DND-41 (cell line): ENCODE measurements around the gene UCKL1.

ENCODE experiments used
- ATAC-seq: fragments of 200-7000 bp; cut with Tn5 transposase; 3 replicates; pipeline ENCODE4 v1.9.1; 2021; ENCODE audit warnings: low read depth; ENCODE audit not compliant: insufficient read depth
- DNase-seq: peaks from one replicate; pipeline ENCODE4 v3.0.0-alpha.2; 2020
- H2AFZ ChIP-seq: 2 replicates; pipeline ENCODE4 v1.6.0; 2012; ENCODE audit warnings: low read depth, low read length
- H3K27ac ChIP-seq: 2 replicates; pipeline ENCODE4 v1.5.1; 2012; ENCODE audit warnings: low read length, inconsistent platforms
- H3K27me3 ChIP-seq: fragments of 200-600 bp; sonication (generic); 2 replicates; pipeline ENCODE4 v1.6.0; 2012; ENCODE audit warnings: low read length, mild to moderate bottlenecking, inconsistent platforms; ENCODE audit not compliant: insufficient read depth, poor library complexity
- H3K36me3 ChIP-seq: 2 replicates; pipeline ENCODE4 v1.5.1; 2012; ENCODE audit warnings: low read length, inconsistent platforms; ENCODE audit not compliant: insufficient read depth
- H3K4me1 ChIP-seq: 2 replicates; pipeline ENCODE4 v1.5.1; 2012; ENCODE audit warnings: mild to moderate bottlenecking, low read length; ENCODE audit not compliant: insufficient read depth
- H3K4me2 ChIP-seq: 2 replicates; pipeline ENCODE4 v1.6.0; 2012; ENCODE audit warnings: mild to moderate bottlenecking, moderate library complexity, low read length, inconsistent platforms; ENCODE audit not compliant: insufficient read depth
- H3K4me3 ChIP-seq, 2 experiments: fragments of 200-600 bp in 1 of 2; shearing (Covaris generic) in 1 of 2; 2 replicates each; pipeline ENCODE4 v1.5.1; 2012 to 2016; ENCODE audit warnings: inconsistent platforms in 2 of 2, low read length in 2 of 2, mild to moderate bottlenecking in 2 of 2, low read depth in 1 of 2, moderate library complexity in 1 of 2
- H3K79me2 ChIP-seq: 2 replicates; pipeline ENCODE4 v1.6.0; 2012; ENCODE audit warnings: low read length, inconsistent platforms; ENCODE audit not compliant: insufficient read depth
- H3K9ac ChIP-seq: 2 replicates; pipeline ENCODE4 v1.6.0; 2012; ENCODE audit warnings: low read depth, mild to moderate bottlenecking, inconsistent platforms, low read length, moderate library complexity
- H3K9me3 ChIP-seq: 2 replicates; pipeline ENCODE4 v1.5.1; 2012; ENCODE audit warnings: low read length, moderate library complexity, mild to moderate bottlenecking, inconsistent platforms; ENCODE audit not compliant: insufficient read depth, severe bottlenecking
- H4K20me1 ChIP-seq: 2 replicates; pipeline ENCODE4 v1.6.0; 2012; ENCODE audit warnings: low read length; ENCODE audit not compliant: insufficient read depth
- EZH2 ChIP-seq: IDR thresholded peaks from 3 replicates; pipeline ENCODE4 v1.6.1; 2012; ENCODE audit warnings: borderline replicate concordance, low read depth, mild to moderate bottlenecking, moderate library complexity, low read length, inconsistent platforms; ENCODE audit not compliant: severe bottlenecking
- TF ChIP-seq, protein P1 (sequence below): IDR thresholded peaks from 2 replicates; pipeline ENCODE4 v1.5.1; 2012; ENCODE audit warnings: borderline replicate concordance, low read length, moderate library complexity, mild to moderate bottlenecking; ENCODE audit not compliant: poor library complexity, severe bottlenecking; ENCODE audit errors: extremely low read depth

Gene UCKL1

DNA sequence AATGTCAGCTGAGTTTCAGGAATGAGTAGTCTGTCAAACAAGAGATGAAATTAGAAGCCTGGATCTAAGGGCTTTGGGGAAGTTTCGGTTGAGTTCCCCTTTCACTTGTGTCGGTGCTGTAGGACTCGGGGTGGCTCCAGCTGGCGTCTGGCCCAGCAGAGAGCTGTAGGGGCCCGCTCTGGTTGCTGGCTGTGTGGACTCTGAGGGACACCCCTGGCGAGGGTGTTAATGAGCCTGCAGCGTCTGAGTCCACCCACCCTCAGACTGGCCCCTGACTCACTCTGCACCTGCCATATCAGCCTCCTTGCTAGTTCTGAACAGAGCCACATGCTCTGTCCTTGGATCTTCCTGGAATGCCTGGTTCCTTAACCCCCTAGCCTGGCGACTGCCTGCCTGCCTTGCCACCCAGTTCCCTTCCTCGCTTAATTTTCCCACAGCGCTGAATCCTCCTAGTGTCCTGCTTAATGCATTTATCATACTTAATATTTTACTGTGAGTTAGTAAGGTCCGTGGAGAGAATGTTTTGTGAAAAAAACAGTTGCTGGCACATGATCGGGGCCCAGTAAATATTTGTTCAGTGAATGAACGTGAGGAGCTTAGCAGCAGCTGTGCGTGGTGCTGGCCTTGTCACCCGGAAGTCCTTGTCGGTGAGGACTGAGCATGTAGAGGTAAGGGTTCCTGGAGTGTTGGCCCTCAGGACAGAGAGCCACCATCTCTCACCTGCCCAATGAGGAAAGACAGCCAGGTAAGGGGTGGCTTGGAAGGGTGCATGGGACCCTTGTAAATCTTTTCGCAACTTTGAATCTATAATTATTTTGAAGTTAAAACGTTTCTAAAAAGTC lies 59.7 kb downstream of the UCKL1 start:
- Histone ChIP-seq H3K27me3 (no peaks in the 10 kb centered on the region), H4K20me1 (peaks cover 54% of the 10 kb centered on the region), H3K27ac (peak overlapping the region; percentile 62), H3K4me1 (peaks cover 30% of the 10 kb centered on the region), H3K36me3 (peaks cover 26% of the 10 kb centered on the region), H3K4me2 (peak overlapping the region; percentile 76), H3K79me2 (peaks cover 62% of the 10 kb centered on the region), H3K9ac (peak overlapping the region; percentile 76), H2AFZ (no peak overlapping the region), H3K4me3 (peak overlapping the region; percentile 51 to 60; a peak in 3 of 4 replicates), H3K9me3 (no peaks in the 10 kb centered on the region)
- peak; percentile 34 for ATAC-seq
- peak; percentile 28 for DNase-seq
- no peak for TF ChIP-seq EZH2
- TF ChIP-seq, protein P1, sequence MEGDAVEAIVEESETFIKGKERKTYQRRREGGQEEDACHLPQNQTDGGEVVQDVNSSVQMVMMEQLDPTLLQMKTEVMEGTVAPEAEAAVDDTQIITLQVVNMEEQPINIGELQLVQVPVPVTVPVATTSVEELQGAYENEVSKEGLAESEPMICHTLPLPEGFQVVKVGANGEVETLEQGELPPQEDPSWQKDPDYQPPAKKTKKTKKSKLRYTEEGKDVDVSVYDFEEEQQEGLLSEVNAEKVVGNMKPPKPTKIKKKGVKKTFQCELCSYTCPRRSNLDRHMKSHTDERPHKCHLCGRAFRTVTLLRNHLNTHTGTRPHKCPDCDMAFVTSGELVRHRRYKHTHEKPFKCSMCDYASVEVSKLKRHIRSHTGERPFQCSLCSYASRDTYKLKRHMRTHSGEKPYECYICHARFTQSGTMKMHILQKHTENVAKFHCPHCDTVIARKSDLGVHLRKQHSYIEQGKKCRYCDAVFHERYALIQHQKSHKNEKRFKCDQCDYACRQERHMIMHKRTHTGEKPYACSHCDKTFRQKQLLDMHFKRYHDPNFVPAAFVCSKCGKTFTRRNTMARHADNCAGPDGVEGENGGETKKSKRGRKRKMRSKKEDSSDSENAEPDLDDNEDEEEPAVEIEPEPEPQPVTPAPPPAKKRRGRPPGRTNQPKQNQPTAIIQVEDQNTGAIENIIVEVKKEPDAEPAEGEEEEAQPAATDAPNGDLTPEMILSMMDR: no peak

DNA sequence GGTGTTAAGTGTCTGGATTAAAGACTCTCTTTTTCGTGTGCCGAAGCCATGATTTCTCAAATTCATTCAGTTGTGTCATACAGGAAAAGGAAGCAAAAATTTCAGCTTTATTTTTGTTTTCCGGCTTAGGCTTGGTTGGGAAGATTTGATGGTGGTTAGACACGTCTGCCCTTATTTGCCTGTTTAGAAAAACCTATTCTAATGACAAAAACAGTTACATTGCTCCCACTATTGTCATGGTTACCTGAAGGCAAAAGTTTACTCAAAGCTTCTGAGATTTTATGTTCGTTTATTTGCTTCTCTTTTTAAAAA lies 60.3 kb downstream of the UCKL1 start:
- DNase-seq (no peak), ATAC-seq (no peak)
- Histone ChIP-seq H2AFZ (0 out of 2 replicates have a peak overlapping the region, but pooled peaks have one; percentile 1), H3K27ac (peak overlapping the region; percentile 62), H4K20me1 (peaks cover 54% of the 10 kb centered on the region), H3K4me3 (peak overlapping the region; percentile 51 to 60), H3K9ac (peak overlapping the region; percentile 76), H3K27me3 (no peaks in the 10 kb centered on the region), H3K9me3 (no peaks in the 10 kb centered on the region), H3K4me2 (peak overlapping the region; percentile 76), H3K4me1 (peaks cover 27% of the 10 kb centered on the region), H3K36me3 (peaks cover 27% of the 10 kb centered on the region), H3K79me2 (peaks cover 56% of the 10 kb centered on the region)
- no peak for TF ChIP-seq EZH2
- TF ChIP-seq, protein P1: no peak

DNA sequence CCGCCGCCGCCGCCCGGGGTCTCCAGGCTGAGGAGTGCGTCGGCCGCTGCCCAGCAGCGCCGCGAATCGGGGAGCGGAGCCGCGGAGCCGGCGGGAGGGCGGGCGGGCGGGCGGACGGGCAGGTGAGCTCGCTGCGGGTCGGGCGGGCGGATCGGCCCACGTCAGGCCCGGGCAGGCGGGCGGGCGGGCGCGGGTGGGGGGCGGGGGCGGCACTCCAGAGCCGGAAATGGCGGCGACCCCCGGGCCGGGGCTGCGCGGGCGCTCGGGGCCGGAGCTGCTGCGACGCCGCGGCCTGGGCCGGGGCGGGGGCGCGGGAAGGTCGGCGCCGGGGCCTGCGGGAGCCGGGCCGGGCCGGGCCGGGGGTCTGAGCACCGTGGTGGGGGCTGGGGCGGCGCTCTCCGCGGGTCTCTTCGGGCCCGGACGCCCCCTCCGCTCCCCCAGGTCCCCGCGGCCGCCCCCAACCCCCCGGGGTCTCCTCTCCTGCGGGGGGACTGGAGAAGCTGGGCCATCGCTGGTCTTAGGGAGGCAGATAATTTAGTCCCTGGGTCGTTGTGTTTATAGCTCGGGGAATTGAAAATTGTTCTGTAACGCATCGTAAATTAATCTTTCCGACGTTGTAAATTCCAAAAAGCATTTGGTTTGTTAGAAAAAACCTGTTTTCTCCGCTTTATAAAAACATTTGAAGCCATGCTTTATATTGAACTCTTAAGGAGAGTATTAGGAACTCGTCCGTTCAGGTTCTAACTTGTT lies 60.8 kb downstream of the UCKL1 start:
- Histone ChIP-seq H3K79me2 (peaks cover 51% of the 10 kb centered on the region), H2AFZ (0 out of 2 replicates have a peak overlapping the region, but pooled peaks have one; percentile 1), H4K20me1 (peaks cover 52% of the 10 kb centered on the region), H3K4me2 (peak overlapping the region; percentile 76), H3K9ac (peak overlapping the region; percentile 76), H3K36me3 (peaks cover 32% of the 10 kb centered on the region), H3K9me3 (no peaks in the 10 kb centered on the region), H3K4me3 (peak overlapping the region; percentile 51 to 60), H3K27me3 (no peaks in the 10 kb centered on the region), H3K27ac (peak overlapping the region; percentile 62), H3K4me1 (peaks cover 27% of the 10 kb centered on the region)
- ATAC-seq (peak; percentile 27; the same call in 2 of the 3 replicates), DNase-seq (no peak)
- TF ChIP-seq, protein P1: no peak
